Thyroid gland (tissue), 4 donors: ENCODE measurements around the gene PDGFRA.

Source experiments
- POLR2A ChIP-seq, 2 donors: fragments of 450-650 bp; IDR thresholded peaks; one replicate each; pipeline ENCODE4 v1.6.1; 2017; ENCODE audit warnings: antibody characterized with exemption in 2 of 2, mild to moderate bottlenecking in 2 of 2, moderate library complexity in 1 of 2
- TF ChIP-seq, protein P1 (sequence below), 6 experiments: fragments of 200-600 bp in 3 of 6; fragments of 450-650 bp in 3 of 6; sonication (generic) in 3 of 6; IDR thresholded peaks; one replicate each; pipeline ENCODE4 v1.5.1; 2016 to 2019; ENCODE audit warnings: antibody characterized with exemption in 6 of 6, mild to moderate bottlenecking in 2 of 6, inconsistent platforms in 1 of 6, moderate library complexity in 1 of 6

DNA sequence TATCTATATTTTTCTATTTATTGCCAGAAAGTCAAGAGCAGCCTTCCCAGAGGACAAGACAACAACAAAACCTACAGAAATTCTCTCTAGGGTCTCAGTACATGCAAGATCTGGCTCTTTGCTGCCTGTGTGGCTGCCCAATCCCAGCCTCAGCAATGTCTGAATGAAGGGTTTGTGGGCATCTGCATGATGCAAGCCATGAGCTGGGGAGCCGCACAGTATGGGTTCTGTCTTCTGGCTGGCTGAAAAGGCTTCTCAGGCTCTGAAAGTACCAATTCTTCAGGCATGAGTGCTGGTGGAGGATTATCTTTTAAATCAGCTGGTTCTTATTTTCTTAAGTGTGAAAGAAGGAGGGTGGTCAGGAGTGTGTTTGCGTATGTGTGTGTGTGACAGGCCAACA lies 104.6 kb downstream of the PDGFRA start:
- TF ChIP-seq, protein P1, sequence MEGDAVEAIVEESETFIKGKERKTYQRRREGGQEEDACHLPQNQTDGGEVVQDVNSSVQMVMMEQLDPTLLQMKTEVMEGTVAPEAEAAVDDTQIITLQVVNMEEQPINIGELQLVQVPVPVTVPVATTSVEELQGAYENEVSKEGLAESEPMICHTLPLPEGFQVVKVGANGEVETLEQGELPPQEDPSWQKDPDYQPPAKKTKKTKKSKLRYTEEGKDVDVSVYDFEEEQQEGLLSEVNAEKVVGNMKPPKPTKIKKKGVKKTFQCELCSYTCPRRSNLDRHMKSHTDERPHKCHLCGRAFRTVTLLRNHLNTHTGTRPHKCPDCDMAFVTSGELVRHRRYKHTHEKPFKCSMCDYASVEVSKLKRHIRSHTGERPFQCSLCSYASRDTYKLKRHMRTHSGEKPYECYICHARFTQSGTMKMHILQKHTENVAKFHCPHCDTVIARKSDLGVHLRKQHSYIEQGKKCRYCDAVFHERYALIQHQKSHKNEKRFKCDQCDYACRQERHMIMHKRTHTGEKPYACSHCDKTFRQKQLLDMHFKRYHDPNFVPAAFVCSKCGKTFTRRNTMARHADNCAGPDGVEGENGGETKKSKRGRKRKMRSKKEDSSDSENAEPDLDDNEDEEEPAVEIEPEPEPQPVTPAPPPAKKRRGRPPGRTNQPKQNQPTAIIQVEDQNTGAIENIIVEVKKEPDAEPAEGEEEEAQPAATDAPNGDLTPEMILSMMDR (IDR thresholded peaks at IDR 0.05), result no peak
- TF ChIP-seq POLR2A (IDR thresholded peaks at IDR 0.05), result no peak
